HG02885 (cell line): ENCODE measurements around the gene TCAIM.
"Not testable (repeated sequence)": the region's sequence is repeated elsewhere in the genome, so short reads cannot be mapped to it uniquely, and the experiment has no call there.

Experiments
- ATAC-seq: cut with Tn5 transposase; IDR thresholded peaks from one replicate; pipeline ENCODE4 v1.9.1; 2021; ENCODE audit warnings: mild to moderate bottlenecking; ENCODE audit not compliant: unreplicated experiment, poor library complexity

Gene TCAIM

DNA sequence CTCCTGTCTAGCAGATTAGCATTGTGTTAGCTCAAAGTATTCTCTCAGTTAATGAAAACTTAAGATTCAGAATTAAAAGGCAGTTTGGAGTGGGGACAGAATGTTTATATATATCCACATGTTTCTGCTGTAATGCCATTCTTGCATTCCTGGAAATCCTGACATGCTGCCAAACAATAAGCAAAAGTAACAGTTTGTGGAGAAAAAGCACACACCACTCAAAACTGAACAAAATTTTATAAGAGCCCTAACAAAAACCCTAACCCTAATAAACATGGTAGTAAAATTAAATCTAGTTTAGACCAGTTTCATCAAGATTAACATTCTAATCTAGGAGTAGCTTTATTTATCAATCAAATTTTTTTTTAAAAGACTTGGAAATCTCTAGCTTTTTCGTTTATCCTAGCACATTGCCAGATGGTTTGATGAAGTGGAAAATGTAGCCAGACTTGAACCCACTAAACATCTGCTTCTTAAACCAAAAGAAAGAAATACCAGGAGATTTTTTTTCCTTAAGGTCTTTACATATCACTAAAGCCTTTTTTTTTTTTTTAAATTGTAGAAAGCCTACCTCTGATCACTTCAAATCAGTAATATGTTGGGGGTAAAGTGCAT, 3.7 kb downstream of the TCAIM start:
- no peak for ATAC-seq

DNA sequence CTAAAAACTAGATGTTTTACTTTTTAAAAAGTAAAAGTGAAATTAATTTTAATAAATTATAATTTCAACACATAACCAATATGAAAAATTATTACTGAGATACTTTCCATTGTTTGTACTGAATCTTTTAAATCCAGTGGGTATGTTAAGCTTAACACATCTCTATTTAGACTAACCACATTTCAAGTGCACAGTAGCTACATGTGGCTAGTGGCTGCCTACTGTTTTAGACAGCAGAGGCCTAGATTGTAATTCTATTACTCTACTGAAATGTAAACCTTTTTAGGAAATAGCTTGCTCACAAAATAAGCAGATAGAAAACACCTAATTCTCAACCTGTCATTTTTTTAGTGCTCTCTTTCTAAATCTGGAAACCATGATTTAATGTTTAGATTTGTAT, 4.9 kb downstream of the TCAIM start:
- no peak for ATAC-seq

DNA sequence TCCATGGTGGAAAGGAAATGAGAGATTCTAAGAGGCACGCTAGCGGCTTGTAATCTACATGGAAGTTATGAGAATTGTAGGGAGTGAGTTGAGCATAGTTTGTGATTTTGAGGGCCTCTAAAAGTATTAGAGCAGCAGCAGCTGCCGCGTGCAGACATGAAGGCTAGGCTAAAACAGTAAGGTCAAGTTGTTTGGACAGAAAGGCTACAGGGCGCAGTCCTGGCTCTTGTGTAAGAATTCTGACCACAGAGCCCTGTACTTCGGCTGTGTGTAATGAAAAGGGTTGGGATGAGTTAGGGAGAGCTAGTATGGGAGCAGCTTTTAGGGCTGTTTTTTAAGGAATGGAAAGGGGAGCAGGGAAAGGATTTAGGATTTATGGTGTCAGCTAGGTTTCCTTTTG, 8.0 kb downstream of the TCAIM start:
- not testable (repeated sequence) for ATAC-seq

DNA sequence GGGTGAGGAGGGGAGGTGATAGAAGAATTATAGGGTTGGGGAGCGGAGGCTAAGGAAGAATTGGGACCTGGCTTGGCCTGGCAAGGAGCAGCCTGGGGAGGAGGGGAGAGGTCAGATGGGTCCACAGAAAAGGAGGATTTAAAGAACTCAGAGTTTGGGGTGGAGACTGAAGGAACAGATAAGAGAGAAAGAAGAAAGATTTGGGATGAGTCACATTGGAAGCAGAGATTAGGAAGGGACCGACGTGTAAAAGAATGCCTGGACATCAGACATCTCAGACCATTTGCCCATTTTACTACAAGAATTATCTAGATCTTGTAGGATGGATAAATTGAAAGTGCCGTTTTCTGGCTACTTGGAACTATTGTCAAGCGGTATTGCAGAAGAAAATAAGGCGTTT, 10.4 kb downstream of the TCAIM start:
- no peak for ATAC-seq

DNA sequence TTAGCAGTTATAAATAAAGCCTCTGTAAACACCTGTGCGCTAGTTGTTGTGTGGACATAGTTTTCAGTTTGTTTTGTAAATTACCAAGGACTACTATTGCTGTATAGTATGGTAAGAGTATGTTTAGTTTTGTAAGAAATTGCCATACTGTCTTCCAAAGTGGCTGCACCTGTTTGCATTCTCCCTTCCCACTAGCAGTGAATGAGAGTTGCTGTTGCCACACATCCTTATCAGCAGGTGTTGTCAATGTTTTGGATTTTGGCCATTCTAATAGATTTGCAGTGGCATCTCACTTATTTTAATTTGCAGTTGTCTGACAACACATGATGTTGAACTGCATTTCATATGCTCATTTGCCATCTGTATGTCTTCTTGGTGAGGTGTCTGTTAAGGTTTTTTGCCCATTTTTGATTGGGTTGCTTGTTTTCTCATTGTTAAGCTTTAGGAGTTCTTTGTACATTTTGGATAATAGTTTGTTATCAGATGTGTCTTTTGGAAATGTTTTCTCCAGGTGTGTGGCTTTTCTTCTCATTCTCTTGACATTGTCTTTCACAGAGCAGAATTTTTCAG, 14.9 kb downstream of the TCAIM start:
- ATAC-seq = no peak

DNA sequence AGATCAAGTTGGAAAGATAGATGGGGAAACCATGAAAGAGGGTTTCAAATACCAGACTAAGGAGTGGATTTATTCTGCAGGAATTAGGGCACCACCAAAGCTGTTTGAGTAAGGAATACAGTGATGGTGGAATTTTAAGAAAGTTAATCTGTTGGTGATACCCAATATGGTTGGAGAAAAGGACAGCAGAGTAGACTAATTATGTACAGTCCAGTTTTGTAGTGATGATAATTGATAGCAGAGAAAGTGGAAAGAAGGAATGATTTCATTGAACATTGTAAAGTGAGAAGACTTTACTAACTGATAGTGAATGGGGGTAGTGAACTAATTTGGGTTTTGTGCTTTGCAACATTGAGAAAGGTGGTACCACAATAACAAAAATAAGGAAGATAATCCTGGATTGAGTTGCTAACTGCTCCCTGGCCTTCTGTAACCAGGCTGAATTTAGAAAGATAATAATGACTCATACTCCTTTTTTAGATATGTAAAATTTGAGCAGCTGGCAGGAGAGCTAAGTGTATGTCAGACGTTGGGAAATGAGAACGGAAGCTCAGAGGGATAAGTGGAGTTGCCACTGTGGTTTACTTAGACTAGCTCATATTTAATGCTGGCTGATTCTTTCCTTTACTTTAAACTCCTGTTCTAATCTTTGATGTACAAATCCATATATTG, 16.9 kb downstream of the TCAIM start:
- ATAC-seq = no peak

DNA sequence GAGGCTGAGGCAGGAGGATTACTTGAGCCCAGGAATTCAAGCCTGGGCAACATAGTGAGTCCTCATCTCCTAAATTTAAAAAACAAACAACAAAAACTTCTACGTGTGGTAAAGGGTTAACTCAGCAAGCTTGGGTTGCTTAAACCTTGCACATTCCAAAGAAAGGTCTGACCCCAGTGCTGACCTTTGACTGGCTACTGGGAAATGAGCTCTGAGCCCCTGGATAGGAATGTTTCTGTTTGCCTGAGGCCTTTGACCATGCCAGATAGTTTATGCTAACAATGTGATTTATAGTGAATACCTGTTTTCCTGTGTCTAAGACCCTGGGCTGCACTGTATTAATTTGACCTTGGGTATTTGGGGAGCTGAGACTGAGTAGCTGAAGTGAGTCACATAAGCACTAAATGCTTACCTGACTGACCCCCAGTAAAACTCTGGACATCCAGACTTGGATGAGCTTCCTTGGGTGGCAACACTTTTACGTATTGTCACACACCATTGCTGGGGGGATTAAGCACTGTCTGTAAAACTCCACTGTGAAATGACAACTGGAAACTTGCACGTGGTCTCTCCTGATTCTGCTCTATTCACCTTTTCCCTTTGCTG, 20.7 kb downstream of the TCAIM start:
- ATAC-seq = no peak

DNA sequence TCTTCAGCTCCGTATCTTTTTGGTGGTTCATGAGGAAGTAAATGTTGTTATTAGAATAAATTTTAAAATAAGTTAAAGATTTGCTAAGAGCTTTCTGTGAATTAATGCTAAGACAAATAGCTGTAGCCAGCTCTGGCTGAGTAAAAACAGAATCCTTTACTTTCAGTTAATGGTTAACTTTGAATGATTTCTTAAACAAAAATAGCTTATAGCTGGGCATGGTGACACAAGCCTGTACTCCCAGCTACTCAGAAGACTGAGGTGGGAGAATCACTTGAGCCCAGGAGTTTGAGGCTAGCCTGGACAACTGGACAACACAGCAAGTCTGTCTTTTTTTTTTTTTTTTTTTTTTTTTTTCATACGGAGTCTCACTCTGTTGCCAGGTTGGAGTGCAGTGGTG, 25.0 kb downstream of the TCAIM start:
- no peak for ATAC-seq

DNA sequence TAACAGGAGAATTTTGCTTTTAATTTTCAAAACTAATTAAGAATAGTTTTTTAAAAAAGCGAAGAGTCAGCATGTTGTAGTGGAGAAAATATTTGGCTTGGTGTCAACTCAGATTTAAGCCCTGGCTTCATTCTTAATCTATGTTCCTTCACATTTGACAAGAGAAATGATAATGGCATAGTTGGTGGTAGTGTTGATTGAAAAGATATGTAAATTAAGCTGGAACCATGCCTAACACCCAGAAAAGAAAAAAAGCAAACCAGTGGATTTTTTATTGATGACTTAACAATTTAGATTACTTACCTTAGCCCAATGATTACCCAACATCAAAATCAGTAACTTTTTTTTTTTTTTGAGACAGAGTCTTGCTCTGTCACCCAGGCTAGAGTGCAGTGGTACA, 27.4 kb downstream of the TCAIM start:
- no peak for ATAC-seq

DNA sequence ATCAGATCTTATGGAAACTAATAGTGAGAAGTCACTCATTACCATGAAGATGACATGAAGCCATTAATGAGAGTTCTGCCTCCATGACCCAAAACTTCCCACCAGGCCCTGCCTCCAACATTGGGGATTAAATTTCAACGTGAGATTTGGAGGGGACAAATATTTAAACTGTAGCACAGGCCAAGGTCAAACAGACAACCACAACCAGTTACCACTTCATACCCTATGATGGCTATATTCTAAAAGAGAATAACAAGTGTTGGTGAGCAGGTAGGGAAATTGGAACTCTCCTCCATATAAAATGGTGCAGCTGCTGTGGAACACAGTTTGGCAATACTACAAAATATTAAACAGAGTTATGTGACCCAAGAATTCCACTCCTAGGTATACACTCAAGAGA, 36.9 kb downstream of the TCAIM start:
- no peak for ATAC-seq

DNA sequence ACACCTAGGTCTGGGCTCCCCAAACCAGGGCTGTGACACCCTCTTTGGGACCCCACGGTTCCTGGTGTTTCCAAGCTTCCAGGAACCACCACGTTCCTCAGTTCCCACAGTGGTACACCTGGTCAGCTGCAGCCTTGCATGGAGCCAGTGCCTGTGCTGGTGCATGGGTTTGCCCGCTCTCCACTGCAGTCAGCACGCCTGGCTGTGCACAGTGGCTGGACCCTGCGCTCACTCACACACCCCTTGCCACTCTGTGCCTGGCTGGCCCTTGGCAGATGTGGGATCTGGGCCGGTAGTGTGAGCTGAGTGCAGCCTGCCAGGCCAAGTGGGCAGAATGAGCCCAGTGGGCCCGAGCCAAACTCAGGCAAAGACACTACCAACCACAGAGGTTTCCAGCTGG, 48.8 kb downstream of the TCAIM start:
- no peak for ATAC-seq

DNA sequence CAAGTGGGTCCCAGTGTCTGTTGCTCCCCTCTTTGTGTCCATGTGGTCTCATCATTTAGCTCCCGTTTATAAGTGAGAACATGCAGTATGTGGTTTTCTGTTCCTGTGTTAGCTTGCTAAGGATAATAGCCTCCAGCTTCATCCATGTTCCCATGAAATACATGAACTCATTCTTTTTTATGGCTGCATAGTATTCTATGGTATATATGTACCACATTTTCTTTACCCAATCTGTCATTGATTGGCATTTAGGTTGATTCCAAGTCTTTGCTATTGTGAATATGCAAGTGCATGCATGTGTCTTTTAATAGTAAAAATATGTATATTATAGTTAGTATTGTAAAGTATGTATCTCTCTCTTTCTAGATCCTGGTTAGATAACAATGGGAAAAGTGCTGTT, 53.9 kb downstream of the TCAIM start:
- no peak for ATAC-seq

DNA sequence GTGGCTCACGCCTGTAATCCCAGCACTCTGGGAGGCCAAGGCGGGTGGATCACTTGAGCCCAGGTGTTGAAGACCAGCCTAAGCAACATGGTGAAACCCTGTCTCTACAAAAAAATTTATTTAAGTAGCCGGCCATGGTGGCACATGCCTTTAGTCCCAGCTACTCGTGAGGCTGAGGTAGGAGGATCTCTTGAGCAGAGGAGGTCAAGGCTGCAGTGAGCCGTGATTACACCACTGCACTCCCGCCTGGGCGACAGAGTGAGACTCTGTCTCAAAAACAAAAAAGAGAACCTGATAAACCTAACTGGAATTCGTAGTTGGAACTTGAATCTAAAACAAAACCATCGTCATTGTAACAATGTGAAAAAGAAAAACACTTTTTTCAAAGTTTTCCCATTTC, 57.1 kb downstream of the TCAIM start:
- no peak for ATAC-seq

DNA sequence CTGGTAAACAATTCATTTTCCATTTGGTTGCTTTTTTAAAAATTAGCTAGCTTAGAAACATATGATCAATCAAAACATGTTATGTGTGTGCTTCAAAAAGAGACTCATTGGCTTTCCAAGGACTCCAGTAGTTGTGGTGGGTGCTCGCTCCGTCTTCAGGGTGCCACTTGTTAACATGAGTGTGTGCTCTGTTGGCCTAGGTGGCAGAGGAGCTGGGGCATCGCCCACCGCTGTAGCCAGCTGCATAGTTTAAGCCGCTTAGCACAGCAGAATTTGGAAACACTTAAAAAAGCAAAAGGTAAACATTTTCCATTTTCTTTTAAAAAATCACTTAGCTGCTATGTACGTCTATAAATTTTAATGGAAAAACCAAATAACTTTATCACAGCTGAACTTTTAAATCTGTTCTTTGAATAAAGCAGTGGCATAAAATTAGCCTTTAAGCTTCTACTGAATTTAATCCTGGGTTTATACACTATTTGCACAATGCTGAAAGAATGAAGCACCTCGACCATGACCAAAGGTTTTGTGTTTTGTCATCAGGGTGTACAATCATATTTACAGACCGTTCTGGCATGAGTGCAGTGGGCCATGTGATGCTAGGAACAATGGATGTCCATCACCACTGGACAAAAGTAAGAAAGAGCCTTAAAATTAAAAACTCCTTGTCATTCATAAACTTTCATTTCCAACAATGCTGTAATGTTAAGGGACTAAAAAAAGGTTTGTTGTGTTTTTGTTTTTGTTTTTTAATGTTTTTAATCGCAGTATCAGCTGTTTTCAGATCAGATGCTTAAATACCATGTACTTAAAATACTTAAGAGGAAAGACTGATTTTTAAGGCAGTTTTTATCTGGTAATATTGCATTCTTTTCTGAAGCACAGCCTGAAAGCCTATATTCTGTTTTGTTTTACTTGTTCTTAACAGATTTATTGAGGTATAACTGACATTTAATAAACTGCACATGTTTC, 57.9 kb downstream of the TCAIM start:
- no peak for ATAC-seq

DNA sequence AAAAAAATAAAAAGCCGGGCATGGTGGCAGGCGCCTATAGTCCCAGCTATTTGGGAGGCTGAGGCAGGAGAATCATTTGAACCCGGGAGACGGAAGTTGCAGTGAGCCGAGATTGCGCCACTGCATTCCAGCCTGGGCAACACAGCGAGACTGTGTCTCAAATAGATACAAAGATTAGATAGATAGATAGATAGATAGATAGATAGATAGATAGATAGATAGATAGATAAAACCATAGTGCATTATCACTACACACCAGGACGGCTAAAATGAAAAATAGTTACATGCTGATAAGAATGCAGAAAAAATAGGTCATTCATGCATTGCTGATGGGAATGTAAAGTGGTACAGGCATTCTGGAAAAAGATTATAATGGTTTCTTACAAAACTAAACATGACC, 59.7 kb downstream of the TCAIM start:
- ATAC-seq = not testable (repeated sequence)

DNA sequence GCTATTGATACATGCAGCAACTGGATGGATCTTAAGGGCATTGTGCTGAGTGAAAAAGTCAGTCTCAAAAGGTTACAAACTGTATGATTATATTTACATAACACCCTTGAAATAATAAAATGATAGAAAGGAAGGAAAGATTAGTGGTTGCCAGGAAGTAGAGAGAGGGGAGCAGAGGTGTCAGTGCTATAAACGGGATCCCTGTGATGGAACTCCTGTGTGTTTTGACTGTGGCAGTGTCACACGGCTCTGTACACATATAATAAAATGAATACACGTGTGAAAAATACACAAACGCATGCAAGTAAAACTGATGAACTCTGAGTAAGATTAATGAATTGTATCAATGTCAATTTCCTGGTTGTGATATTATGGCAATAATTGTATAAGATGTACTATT, 60.3 kb downstream of the TCAIM start:
- ATAC-seq = no peak

DNA sequence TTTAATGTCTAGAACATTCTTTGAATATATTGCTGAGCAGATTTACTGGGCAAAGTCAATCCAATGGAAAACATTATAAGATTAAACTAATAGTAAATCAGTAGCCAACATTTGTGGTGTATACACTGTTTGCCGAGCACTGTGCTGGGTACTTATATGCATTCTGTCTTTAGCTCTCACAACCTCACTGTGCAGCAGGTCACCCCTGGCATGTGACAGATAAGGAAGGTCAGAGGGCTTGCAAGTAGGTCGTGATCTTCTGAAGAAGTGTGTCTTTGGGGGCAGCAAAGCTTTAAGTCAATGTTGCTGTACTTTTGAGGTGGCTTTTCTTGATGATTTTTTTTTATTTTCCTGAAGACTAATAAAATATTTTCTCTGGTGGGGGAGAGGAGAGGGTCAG, 62.2 kb downstream of the TCAIM start:
- ATAC-seq = no peak

DNA sequence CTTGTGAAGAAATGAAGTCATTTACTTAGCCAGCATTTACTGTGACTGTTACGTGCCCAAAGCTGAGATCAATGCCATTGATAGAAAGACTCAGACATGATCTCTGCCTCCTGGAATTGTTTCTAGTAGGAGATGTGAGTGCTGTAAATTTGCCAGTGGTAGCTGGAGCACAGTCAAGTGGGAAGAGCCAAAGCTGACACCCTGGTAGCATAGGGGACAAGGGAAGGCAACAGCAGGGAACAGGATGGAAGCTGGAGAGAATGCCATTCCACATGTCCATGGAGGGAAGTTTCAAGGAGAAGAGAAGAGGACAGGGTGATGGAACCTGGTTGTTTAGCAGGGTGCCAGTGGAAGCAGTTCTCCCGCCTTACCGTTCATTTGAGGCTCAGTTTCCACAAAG, 64.0 kb downstream of the TCAIM start:
- no peak for ATAC-seq

DNA sequence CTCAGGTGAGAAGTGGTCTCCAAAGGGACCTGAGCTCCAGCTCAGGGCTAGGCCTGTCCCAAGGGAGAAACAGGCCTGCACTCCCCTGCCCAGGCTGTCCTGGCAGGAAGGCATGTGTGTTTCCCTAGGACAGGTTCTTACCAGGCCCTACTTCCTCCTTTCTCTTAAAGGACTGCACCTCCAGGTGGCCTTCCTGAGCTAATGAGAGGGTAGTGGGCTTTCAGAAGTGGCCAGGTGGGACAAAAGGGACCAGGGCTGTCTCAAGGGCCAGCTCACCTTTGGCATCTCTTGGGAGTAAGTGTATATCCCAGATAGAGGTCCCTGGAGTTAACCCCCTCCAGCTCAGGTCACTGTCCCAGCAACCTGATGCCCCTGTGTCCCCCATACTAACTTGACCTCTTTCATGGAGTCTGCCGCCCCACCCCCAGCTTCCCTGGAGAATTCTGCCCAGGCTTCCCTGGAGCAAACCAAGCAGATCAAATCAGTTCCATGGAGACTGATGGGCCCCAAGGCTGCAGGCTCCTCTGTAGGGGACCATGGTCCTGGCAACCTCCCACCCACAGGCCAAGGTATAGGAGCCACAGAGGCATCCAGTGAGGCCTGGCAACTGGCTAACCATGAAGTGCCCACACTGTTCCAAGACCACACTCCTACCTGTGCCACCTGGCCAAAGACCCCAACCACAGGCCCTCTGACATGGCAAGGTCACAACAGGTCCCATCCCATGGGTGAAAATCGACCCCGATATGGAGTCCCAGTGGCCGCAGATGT, 71.3 kb downstream of the TCAIM start:
- no peak for ATAC-seq
